Measurements from ENCODE around the gene CD28. TPM values are rescaled to one million over a fixed set of nuclear protein-coding genes. Genes with fewer than 3 reads are reported as not detected.

Gene CD28
- polyA plus RNA-seq, 1 donor from 2014 or later = not detected

DNA sequence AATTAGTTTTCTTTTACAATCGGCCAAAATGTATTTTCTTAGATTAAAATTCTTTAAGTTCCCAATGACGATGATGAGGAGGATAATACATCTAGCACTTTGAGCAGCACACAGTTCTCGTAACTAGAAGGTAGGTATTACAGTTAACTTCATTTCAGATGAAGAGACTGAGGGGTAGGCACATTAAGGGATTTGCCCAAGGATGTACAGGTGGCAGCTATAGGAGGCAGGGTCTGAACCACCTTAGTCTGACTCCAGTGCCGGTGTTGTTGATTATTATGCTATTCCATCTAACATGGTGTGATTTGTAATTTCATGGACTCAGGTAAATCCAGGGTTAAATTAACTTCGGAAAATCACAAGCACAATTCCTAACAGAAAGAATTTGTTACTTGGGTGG, 1.1 kb downstream of the CD28 start:
- Histone ChIP-seq H3K9me2 (ENCODE audit: insufficient read depth, low read length) (no peaks in the 10 kb centered on the region), H3K79me2 (replicated peaks; ENCODE audit: insufficient read depth, low read length) (no peaks in the 10 kb centered on the region), H3K36me3 (ENCODE audit: insufficient read depth, low read length) (no peaks in the 10 kb centered on the region), H3K4me3 (ENCODE audit: low read length) (no peak overlapping the region), H3K27ac (ENCODE audit: low read length) (no peak overlapping the region), H4K20me1 (ENCODE audit: insufficient read depth) (no peaks in the 10 kb centered on the region), H3K9me3 (ENCODE audit: low read length) (no peaks in the 10 kb centered on the region), H3F3A (ENCODE audit: insufficient read depth, low read length, poor library complexity, severe bottlenecking) (no peaks in the 10 kb centered on the region), H3K27me3 (ENCODE audit: insufficient read depth, low read depth, low read length) (no peaks in the 10 kb centered on the region), H2AFZ (ENCODE audit: low read depth, low read length) (no peak overlapping the region), H3K4me2 (ENCODE audit: low read length) (no peak overlapping the region), H3K9ac (ENCODE audit: low read length) (no peak overlapping the region)
- TF ChIP-seq, protein P1, sequence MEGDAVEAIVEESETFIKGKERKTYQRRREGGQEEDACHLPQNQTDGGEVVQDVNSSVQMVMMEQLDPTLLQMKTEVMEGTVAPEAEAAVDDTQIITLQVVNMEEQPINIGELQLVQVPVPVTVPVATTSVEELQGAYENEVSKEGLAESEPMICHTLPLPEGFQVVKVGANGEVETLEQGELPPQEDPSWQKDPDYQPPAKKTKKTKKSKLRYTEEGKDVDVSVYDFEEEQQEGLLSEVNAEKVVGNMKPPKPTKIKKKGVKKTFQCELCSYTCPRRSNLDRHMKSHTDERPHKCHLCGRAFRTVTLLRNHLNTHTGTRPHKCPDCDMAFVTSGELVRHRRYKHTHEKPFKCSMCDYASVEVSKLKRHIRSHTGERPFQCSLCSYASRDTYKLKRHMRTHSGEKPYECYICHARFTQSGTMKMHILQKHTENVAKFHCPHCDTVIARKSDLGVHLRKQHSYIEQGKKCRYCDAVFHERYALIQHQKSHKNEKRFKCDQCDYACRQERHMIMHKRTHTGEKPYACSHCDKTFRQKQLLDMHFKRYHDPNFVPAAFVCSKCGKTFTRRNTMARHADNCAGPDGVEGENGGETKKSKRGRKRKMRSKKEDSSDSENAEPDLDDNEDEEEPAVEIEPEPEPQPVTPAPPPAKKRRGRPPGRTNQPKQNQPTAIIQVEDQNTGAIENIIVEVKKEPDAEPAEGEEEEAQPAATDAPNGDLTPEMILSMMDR (IDR thresholded peaks at IDR 0.05; ENCODE audit: poor library complexity, severe bottlenecking) = no peak
- no peak for TF ChIP-seq RAD21 (conservative IDR thresholded peaks at IDR 0.05)
- TF ChIP-seq, protein P2, sequence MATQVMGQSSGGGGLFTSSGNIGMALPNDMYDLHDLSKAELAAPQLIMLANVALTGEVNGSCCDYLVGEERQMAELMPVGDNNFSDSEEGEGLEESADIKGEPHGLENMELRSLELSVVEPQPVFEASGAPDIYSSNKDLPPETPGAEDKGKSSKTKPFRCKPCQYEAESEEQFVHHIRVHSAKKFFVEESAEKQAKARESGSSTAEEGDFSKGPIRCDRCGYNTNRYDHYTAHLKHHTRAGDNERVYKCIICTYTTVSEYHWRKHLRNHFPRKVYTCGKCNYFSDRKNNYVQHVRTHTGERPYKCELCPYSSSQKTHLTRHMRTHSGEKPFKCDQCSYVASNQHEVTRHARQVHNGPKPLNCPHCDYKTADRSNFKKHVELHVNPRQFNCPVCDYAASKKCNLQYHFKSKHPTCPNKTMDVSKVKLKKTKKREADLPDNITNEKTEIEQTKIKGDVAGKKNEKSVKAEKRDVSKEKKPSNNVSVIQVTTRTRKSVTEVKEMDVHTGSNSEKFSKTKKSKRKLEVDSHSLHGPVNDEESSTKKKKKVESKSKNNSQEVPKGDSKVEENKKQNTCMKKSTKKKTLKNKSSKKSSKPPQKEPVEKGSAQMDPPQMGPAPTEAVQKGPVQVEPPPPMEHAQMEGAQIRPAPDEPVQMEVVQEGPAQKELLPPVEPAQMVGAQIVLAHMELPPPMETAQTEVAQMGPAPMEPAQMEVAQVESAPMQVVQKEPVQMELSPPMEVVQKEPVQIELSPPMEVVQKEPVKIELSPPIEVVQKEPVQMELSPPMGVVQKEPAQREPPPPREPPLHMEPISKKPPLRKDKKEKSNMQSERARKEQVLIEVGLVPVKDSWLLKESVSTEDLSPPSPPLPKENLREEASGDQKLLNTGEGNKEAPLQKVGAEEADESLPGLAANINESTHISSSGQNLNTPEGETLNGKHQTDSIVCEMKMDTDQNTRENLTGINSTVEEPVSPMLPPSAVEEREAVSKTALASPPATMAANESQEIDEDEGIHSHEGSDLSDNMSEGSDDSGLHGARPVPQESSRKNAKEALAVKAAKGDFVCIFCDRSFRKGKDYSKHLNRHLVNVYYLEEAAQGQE (IDR thresholded peaks at IDR 0.05; ENCODE audit: borderline replicate concordance) = no peak
- TF ChIP-seq TAF1 (IDR thresholded peaks at IDR 0.05; ENCODE audit: low read depth) = no peak
- TF ChIP-seq POLR2AphosphoS5 (IDR thresholded peaks at IDR 0.05) = no peak
- no peak for TF ChIP-seq EZH2 (IDR thresholded peaks at IDR 0.05; ENCODE audit: borderline replicate concordance, insufficient read depth, low read length, poor library complexity, severe bottlenecking)
- TF ChIP-seq MXI1 (conservative IDR thresholded peaks at IDR 0.05; ENCODE audit: poor library complexity, severe bottlenecking) = no peak
- no peak for TF ChIP-seq SMC3 (conservative IDR thresholded peaks at IDR 0.05; ENCODE audit: poor library complexity)
- TF ChIP-seq EP300 (conservative IDR thresholded peaks at IDR 0.05; ENCODE audit: poor library complexity, severe bottlenecking) = no peak

DNA sequence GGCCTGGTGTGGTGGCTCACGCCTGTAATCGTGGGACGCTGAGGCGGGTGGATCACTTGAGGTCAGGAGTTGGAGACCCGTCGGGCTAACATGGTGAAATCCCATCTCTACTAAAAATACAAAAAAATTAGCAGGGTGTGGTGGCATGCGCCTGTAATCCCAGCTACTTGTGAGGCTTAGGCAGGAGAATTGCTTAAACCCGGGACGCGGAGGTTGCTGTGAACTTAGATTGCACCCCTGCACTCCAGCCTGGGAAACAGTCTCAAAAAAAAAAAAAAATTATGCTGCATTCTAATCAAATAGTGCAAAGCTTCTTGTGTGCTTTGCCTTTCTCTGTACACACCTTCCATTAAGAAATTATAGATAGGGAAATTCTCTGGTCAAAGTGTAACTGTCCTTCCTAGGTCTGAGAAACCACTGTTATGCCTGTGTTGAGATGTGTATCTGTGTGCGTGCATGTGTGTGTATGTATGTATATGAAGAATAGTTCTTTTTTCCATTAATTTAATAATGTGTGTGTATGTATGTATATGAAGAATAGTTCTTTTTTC, 2.5 kb downstream of the CD28 start:
- no peaks in the 10 kb centered on the region for H3K36me3 ChIP-seq (ENCODE audit: insufficient read depth, low read length)
- H2AFZ ChIP-seq (ENCODE audit: low read depth, low read length) = no peak overlapping the region
- no peak overlapping the region for H3K27ac ChIP-seq (ENCODE audit: low read length)
- no peaks in the 10 kb centered on the region for H3K9me2 ChIP-seq (ENCODE audit: insufficient read depth, low read length)
- H3K4me2 ChIP-seq (ENCODE audit: low read length) = no peak overlapping the region
- H3K27me3 ChIP-seq (ENCODE audit: insufficient read depth, low read depth, low read length) = no peaks in the 10 kb centered on the region
- TF ChIP-seq RAD21 (conservative IDR thresholded peaks at IDR 0.05) (no peak), TAF1 (IDR thresholded peaks at IDR 0.05; ENCODE audit: low read depth) (no peak), SMC3 (conservative IDR thresholded peaks at IDR 0.05; ENCODE audit: poor library complexity) (no peak), POLR2AphosphoS5 (IDR thresholded peaks at IDR 0.05) (no peak), MXI1 (conservative IDR thresholded peaks at IDR 0.05; ENCODE audit: poor library complexity, severe bottlenecking) (no peak), EP300 (conservative IDR thresholded peaks at IDR 0.05; ENCODE audit: poor library complexity, severe bottlenecking) (no peak), EZH2 (IDR thresholded peaks at IDR 0.05; ENCODE audit: borderline replicate concordance, insufficient read depth, low read length, poor library complexity, severe bottlenecking) (no peak)
- TF ChIP-seq, protein P1 (IDR thresholded peaks at IDR 0.05; ENCODE audit: poor library complexity, severe bottlenecking) = no peak
- TF ChIP-seq, protein P2 (IDR thresholded peaks at IDR 0.05; ENCODE audit: borderline replicate concordance) = no peak
- H4K20me1 ChIP-seq (ENCODE audit: insufficient read depth) = no peaks in the 10 kb centered on the region
- no peaks in the 10 kb centered on the region for H3K9me3 ChIP-seq (ENCODE audit: low read length)
- H3F3A ChIP-seq (ENCODE audit: insufficient read depth, low read length, poor library complexity, severe bottlenecking) = no peaks in the 10 kb centered on the region
- no peak overlapping the region for H3K4me3 ChIP-seq (ENCODE audit: low read length)
- H3K79me2 ChIP-seq (replicated peaks; ENCODE audit: insufficient read depth, low read length) = no peaks in the 10 kb centered on the region
- H3K9ac ChIP-seq (ENCODE audit: low read length) = no peak overlapping the region

Measured in neural cell (in vitro differentiated cells).